B cell (primary cell): ENCODE results near the gene ZNF81. TPM values are rescaled to one million over a fixed set of nuclear protein-coding genes. Genes with fewer than 3 reads are reported as not detected.
A peak's percentile ranks its signal among the peaks of the same experiment; 100 is the strongest.
"Not testable (repeated sequence)": the region's sequence is repeated elsewhere in the genome, so short reads cannot be mapped to it uniquely, and the experiment has no call there.

Experiments
- ATAC-seq: fragments of 200-7000 bp; cut with Tn5 transposase; one replicate; pipeline ENCODE4 v1.10.0; 2021; ENCODE audit warnings: low read depth, mild to moderate bottlenecking, moderate number of reproducible peaks, moderate library complexity
- CTCF ChIA-PET: fragments of 350-600 bp; sonication (Branson Sonifier 250); formaldehyde crosslinking; loops from one replicate; lab custom pipeline; 2021; ENCODE audit warnings: antibody characterized with exemption, inconsistent platforms; lab: Charles Lee
- POLR2A ChIA-PET: fragments of 350-600 bp; sonication (Branson Sonifier 250); formaldehyde crosslinking; loops from one replicate; lab custom pipeline; 2021; ENCODE audit warnings: antibody characterized with exemption; lab: Charles Lee
- DNase-seq: peaks from one replicate; pipeline ENCODE4 v3.0.0; 2013
- H2AFZ ChIP-seq: 2 replicates; pipeline ENCODE4 v1.6.1; 2012; ENCODE audit warnings: mild to moderate bottlenecking, low read depth, low read length; ENCODE audit not compliant: insufficient read depth, poor library complexity, severe bottlenecking
- H3K27ac ChIP-seq, 2 donors: 1 replicate in 1 of 2; 2 replicates in 1 of 2; pipeline ENCODE4 v1.5.1; 2012 to 2013; ENCODE audit warnings: low read length in 2 of 2, mild to moderate bottlenecking in 2 of 2, moderate library complexity in 1 of 2
- H3K27me3 ChIP-seq, 4 experiments: fragments of 200-600 bp in 1 of 4; sonication (generic) in 1 of 4; replicated peaks in 1 of 4; 1 replicate in 2 of 4; 2 replicates in 2 of 4; pipeline versions ENCODE4 v1.6.1 to v1.7.0; 2013 to 2016; ENCODE audit warnings: low read length in 3 of 4, mild to moderate bottlenecking in 2 of 4, mixed read lengths in 1 of 4, moderate library complexity in 1 of 4; ENCODE audit not compliant: insufficient read depth in 4 of 4, control insufficient read depth in 3 of 4; ENCODE audit errors: control extremely low read depth in 1 of 4
- H3K36me3 ChIP-seq, 2 experiments: replicated peaks in 1 of 2; 1 replicate in 1 of 2; 2 replicates in 1 of 2; pipeline versions ENCODE4 v1.6.1 to v1.7.1; 2013; ENCODE audit warnings: low read length in 1 of 2; ENCODE audit not compliant: insufficient read depth in 2 of 2, control insufficient read depth in 1 of 2; ENCODE audit errors: control extremely low read depth in 1 of 2, extremely low read depth in 1 of 2
- H3K4me1 ChIP-seq, 2 donors: fragments of 200-600 bp in 1 of 2; sonication (generic) in 1 of 2; 1 replicate in 1 of 2; 2 replicates in 1 of 2; pipeline versions ENCODE4 v1.5.1 to v1.6.1; 2013 to 2017; ENCODE audit warnings: low read length in 2 of 2; ENCODE audit not compliant: control insufficient read depth in 2 of 2, insufficient read depth in 2 of 2
- H3K4me2 ChIP-seq: replicated peaks from 2 replicates; pipeline ENCODE3; 2012; ENCODE audit warnings: mild to moderate bottlenecking, low read depth, low read length; ENCODE audit not compliant: poor library complexity, severe bottlenecking
- H3K4me3 ChIP-seq, 5 experiments: fragments of 200-600 bp in 1 of 5; sonication (generic) in 1 of 5; 1 replicate in 3 of 5; 2 replicates in 2 of 5; pipeline versions ENCODE4 v1.5.1 to v1.7.0; 2011 to 2016; ENCODE audit warnings: low read length in 4 of 5, mild to moderate bottlenecking in 4 of 5, low read depth in 2 of 5, control low read depth in 1 of 5, moderate library complexity in 1 of 5; ENCODE audit not compliant: insufficient read depth in 1 of 5; ENCODE audit errors: control extremely low read depth in 1 of 5, extremely low read depth in 1 of 5
- H3K79me2 ChIP-seq: fragments of 200-600 bp; sonication (generic); one replicate; pipeline ENCODE4 v1.6.0; 2016; ENCODE audit warnings: low read length; ENCODE audit not compliant: control insufficient read depth, insufficient read depth
- H3K9ac ChIP-seq: fragments of 200-600 bp; sonication (generic); 2 replicates; pipeline ENCODE4 v1.6.1; 2017; ENCODE audit warnings: mild to moderate bottlenecking, low read length, moderate library complexity
- H3K9me3 ChIP-seq, 3 donors: one replicate each; pipeline versions ENCODE4 v1.6.1 to v1.7.1; 2013; ENCODE audit warnings: low read length in 2 of 3; ENCODE audit not compliant: control insufficient read depth in 2 of 3, insufficient read depth in 1 of 3; ENCODE audit errors: control extremely low read depth in 1 of 3
- H4K20me1 ChIP-seq: 2 replicates; pipeline ENCODE4 v1.6.0; 2012; ENCODE audit warnings: mild to moderate bottlenecking, low read length; ENCODE audit not compliant: insufficient read depth, control insufficient read depth, poor library complexity, severe bottlenecking
- H3K27ac Mint-ChIP-seq: one replicate; pipeline ENCODE4 v1.8.0; 2021; ENCODE audit warnings: mixed read lengths
- H3K27me3 Mint-ChIP-seq: one replicate; pipeline ENCODE4 v1.8.0; 2021; ENCODE audit warnings: mixed read lengths
- H3K4me1 Mint-ChIP-seq: one replicate; pipeline ENCODE4 v1.8.0; 2021; ENCODE audit warnings: mixed read lengths
- H3K4me3 Mint-ChIP-seq: one replicate; pipeline ENCODE4 v1.8.0; 2021; ENCODE audit warnings: mixed read lengths
- H3K9me3 Mint-ChIP-seq: one replicate; pipeline ENCODE4 v1.8.0; 2022; ENCODE audit warnings: mixed read lengths; ENCODE audit not compliant: insufficient read depth
- CTCF ChIP-seq: fragments of 200-600 bp; IDR thresholded peaks from one replicate; pipeline ENCODE4 v1.8.0; 2022; ENCODE audit warnings: antibody characterized with exemption, mild to moderate bottlenecking
- EZH2 ChIP-seq: IDR thresholded peaks from 2 replicates; pipeline ENCODE4 v1.6.1; 2012; ENCODE audit warnings: borderline replicate concordance, low read depth, mild to moderate bottlenecking, moderate library complexity, low read length; ENCODE audit not compliant: insufficient read depth, poor library complexity, severe bottlenecking
- WGBS: methylation state at CpG from one replicate; pipeline ENCODE4 v1.1.5; 2013; ENCODE audit warnings: missing lambda C conversion rate; ENCODE audit not compliant: insufficient coverage; 5-methylcytosine and 5-hydroxymethylcytosine counted together
- intact Hi-C: fragments of 100-400 bp; cut with micrococcal nuclease; formaldehyde crosslinking; loops from one replicate; pipeline ENCODE4 v1.10.0; 2022
- polyA plus RNA-seq: library from polyadenylated mRNA; depleted of rRNA; stranded (reverse); fragments of >200 nt; gene quantifications from 2 replicates; pipeline ENCODE4 v1.2.3, GENCODE V29; 2012
- total RNA-seq, 2 donors: library from RNA; stranded (reverse); fragments of 120-200 nt in 1 of 2; gene quantifications; 1 replicate in 1 of 2; 2 replicates in 1 of 2; pipeline versions ENCODE4 v1.2.3 to v1.2.4, GENCODE V29; 2013 to 2022

Gene ZNF81
- total and polyA plus RNA-seq, 2 donors (not counting 1 experiment from before 2014, with no cell fraction given): 3.5 to 17.7 TPM

- H4K20me1 ChIP-seq: no peaks in the 10 kb centered on the region
- H3K27me3 ChIP-seq: no peaks in the 10 kb centered on the region
- no peak overlapping the region for H3K9ac ChIP-seq
- Mint-ChIP-seq H3K4me1 (peaks cover 12% of the 10 kb centered on the region), H3K27ac (no peak overlapping the region), H3K9me3 (no peaks in the 10 kb centered on the region), H3K4me3 (no peak overlapping the region), H3K27me3 (no peaks in the 10 kb centered on the region)
- ChIA-PET CTCF (no interaction called here), POLR2A (no interaction called here)
- H3K27ac ChIP-seq: no peak overlapping the region
- H3K79me2 ChIP-seq: no peaks in the 10 kb centered on the region
- H3K4me3 ChIP-seq: no peak overlapping the region
- no peak for TF ChIP-seq CTCF
- TF ChIP-seq EZH2: no peak
- WGBS: no CpG with 5 or more reads among the region's 2 CpGs
- H3K36me3 ChIP-seq: no peaks in the 10 kb centered on the region
- ATAC-seq: no peak
- H3K4me2 ChIP-seq: peak overlapping the region; percentile 22
- peak; percentile 16 for DNase-seq
- H2AFZ ChIP-seq: no peak overlapping the region
- no peaks in the 10 kb centered on the region for H3K4me1 ChIP-seq
- intact Hi-C loops: no loop called here
- H3K9me3 ChIP-seq: no peaks in the 10 kb centered on the region
These were observed 90.5 kb downstream of the ZNF81 start for GRCh38 chrX:47927212-47927611.

GRCh38 chrX:47931970-47932369 is 95.3 kb downstream of the ZNF81 start:
- DNase-seq, POLR2A ChIA-PET: not testable (repeated sequence)

More at GRCh38 chrX:47931970-47932369, 95.3 kb downstream of the ZNF81 start:
- H3K79me2 ChIP-seq, H3K4me1 ChIP-seq, ATAC-seq, H2AFZ ChIP-seq, H3K9me3 ChIP-seq, H3K4me2 ChIP-seq, H3K27me3 Mint-ChIP-seq, H3K4me3 Mint-ChIP-seq, intact Hi-C loops, H3K9me3 Mint-ChIP-seq, H3K4me3 ChIP-seq, H3K27ac Mint-ChIP-seq, H3K27me3 ChIP-seq, H3K36me3 ChIP-seq, CTCF ChIA-PET, H4K20me1 ChIP-seq, H3K27ac ChIP-seq, H3K9ac ChIP-seq: not testable (repeated sequence)
- no CpG with 5 or more reads among the region's 3 CpGs for WGBS
- H3K4me1 Mint-ChIP-seq: peaks cover 21% of the 10 kb centered on the region
